ENCODE measurements around the gene CCDC187.

- TF ChIP-seq CTCF (IDR thresholded peaks at IDR 0.05 in 8 of 11, conservative IDR thresholded peaks at IDR 0.05 in 3 of 11) (no peak), POLR2AphosphoS5 (IDR thresholded peaks at IDR 0.05) (no peak)
Observed at GRCh38 chr9:136281421-136282271, 22.2 kb downstream of the CCDC187 start.

Data from spleen (tissue), 7 donors.